ENCODE data around the gene GRWD1.

The GRWD1 gene

DNA sequence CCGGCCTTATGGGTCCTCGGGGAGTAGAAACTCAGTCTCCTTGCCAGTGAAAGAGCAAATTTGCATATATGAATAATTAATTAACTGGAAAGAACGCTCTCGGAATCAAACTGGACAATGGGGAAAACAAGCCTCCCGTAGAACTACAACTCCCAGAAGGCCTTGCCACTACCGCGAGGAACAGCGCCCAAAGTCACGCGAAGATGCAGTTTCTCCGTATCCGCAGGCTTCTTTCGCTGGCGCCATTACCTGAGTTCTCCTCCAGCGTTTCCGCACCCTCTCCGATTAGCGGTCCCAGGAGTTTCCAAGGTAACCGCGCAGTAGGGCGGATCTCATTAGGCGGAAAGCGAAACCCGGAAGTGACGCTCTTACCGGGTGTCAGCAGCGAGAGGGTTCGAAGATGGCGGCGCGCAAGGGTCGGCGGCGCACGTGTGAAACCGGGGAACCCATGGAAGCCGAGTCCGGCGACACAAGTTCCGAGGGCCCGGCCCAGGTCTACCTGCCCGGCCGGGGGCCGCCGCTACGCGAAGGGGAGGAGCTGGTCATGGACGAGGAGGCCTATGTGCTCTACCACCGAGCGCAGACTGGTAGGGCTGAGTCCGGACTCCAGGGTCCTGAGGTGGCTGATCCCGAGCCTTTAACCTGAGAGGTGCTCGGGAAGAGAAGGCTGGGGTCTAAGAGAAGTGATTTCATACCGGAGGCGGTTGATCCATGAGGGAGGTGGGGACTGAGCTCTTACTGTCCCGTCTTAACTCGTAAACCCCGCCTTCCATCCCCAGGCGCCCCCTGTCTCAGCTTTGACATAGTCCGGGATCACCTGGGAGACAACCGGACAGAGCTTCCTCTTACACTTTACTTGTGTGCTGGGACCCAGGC lies at the start of gene GRWD1:
TSS of gene GRWD1 (plus strand) at position 378 of the 876 bp plus-strand sequence. CDS start at position 401, 23 bp downstream.
- peak; percentile 95 for DNase-seq (ENCODE audit: low spot score)

GRCh38 chr19:48396016-48396823 lies 49.6 kb upstream of the GRWD1 start:
- no peak for DNase-seq (ENCODE audit: low spot score)

DNA sequence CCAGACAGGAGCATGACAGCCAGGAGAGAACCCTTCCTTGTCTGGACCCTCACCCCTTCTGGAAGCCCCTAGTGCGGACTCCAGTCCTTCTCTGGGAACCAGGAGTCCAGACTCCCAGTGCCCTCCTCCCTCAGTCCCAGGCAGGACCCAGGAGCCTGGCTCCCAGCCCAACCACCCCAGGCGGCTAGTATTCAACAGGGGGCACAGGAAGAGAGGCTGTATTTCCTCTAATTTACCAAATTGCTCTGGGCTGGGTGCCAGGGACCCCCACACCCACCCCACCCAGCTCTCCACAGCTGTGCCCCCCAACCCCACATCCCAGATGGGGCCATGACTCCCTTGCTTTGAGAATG lies 49.0 kb upstream of the GRWD1 start:
- DNase-seq (ENCODE audit: low spot score): no peak

GRCh38 chr19:48397263-48398101 lies 48.3 kb upstream of the GRWD1 start:
- DNase-seq (ENCODE audit: low spot score): no peak

DNA sequence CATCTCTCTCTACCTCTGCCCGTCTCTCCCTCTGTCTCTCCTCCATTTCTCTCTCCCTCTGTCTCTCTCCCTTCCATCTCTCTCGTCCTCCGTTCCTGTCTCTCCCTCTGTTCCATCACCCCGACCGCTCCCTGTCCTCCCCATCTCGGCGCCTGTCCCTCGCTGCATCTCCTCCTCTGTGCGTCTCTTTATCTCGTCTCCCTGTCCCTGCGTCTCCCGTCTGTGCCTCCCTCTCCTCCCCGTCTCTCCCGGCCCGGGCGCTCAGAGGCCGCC lies 47.7 kb upstream of the GRWD1 start:
- no peak for DNase-seq (ENCODE audit: low spot score)

DNA sequence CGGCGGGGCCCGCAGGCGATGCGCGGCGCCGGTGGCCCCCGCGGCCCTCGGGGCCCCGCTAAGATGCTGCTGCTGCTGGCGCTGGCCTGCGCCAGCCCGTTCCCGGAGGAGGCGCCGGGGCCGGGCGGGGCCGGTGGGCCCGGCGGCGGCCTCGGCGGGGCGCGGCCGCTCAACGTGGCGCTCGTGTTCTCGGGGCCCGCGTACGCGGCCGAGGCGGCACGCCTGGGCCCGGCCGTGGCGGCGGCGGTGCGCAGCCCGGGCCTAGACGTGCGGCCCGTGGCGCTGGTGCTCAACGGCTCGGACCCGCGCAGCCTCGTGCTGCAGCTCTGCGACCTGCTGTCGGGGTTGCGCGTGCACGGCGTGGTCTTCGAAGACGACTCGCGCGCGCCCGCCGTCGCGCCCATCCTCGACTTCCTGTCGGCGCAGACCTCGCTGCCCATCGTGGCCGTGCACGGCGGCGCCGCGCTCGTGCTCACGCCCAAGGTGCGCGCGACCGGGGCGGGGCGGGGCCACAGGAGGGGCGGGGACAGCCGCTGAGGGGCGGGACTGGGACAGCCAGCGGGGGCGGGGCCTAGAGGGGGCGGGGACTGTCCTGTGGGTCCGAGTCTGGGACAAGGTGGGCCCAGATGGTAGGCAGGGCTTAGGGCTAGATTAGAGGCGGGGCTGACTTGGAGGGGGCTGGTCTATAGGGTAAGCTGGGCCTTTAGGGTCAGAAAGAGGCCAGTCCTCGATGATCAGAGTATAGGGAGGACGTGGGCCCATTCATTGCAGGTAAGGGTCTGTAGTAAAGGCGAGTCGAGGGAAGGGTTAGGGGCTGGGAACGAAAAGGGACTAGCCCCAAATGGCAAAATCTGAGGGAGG lies 47.2 kb upstream of the GRWD1 start:
- DNase-seq (ENCODE audit: low spot score): no peak

DNA sequence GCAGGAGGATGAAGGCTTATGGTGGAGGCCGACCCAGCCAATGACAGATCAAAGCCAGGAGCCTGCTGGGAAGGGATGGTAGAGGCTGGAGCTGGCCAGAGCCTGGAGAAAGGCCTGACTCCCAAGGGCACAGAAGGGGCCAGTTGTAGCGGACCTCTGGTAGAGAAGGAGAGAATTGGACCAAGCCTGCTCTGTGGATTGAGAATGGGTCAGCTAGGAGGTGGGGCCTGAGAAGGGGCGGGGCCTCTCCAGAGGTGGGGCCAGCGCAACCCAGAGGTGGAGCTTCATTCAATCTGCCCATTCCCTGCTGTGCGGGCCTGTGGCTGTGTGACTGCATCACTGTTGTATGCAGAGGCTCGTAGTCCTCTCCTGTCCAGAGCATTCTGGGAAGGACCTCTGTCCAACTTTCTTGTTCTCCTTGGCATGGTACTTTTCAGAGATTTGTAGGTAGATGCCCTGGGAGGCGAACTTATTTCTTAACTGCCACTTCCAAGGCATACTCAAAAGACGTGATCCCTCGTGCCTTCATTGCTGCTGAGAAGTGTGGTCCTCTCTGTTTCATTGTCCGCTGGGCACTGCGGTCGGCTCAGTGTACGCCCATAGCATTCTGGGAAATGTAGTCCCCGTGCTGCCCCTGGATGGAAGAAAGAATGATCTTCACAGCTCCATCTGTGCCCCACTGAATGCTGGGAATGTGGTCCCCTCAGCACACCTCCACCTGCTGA lies 45.6 kb upstream of the GRWD1 start:
- no peak for DNase-seq (ENCODE audit: low spot score)

GRCh38 chr19:48401287-48401686 lies 44.5 kb upstream of the GRWD1 start:
- DNase-seq (ENCODE audit: low spot score): no peak

DNA sequence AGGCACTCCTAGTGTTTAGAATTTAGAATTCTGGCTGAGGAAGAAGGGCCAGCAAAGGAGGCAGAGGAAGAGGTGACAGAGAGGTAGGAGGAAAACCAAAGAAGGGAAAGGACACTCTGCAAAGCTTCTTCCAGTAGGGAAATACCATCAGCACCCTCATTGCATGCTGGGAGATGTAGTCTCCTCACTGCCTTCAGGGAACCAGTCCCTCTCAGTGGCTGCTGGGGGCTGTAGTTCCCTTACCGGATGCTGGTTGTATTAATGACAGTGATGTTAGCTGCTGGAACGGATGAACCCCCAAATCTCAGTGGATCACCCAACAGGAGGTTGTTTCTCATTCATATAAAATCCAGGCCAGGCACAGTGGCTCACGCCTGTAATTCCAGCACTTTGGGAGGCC lies 42.2 kb upstream of the GRWD1 start:
- no peak for DNase-seq (ENCODE audit: low spot score)

- DNase-seq (ENCODE audit: low spot score): no peak
Measured at GRCh38 chr19:48405010-48405659, 40.6 kb upstream of the GRWD1 start.

GRCh38 chr19:48405850-48406249 lies 39.9 kb upstream of the GRWD1 start:
- DNase-seq (ENCODE audit: low spot score): no peak

GRCh38 chr19:48413879-48414587 lies 31.8 kb upstream of the GRWD1 start:
- DNase-seq (ENCODE audit: low spot score): no peak

- DNase-seq (ENCODE audit: low spot score): peak; percentile 20
Measured at GRCh38 chr19:48415395-48415794, 30.4 kb upstream of the GRWD1 start.

DNA sequence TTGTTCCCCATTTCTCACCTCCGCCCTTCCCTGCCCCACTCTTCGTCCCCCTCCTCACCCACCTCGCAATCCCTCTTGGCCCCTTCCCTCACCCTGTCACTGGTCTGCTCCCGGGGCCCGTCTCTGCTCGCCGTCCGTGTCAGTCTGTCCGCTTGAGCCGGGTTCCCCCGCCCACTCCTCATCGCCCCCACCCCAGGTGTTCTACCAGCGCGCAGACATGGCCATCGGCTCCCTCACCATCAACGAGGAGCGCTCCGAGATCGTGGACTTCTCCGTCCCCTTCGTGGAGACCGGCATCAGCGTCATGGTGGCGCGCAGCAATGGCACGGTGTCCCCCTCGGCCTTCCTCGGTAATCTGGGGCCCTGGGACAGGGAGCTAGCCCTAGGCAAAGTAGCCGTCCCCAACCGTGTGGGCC lies 30.0 kb upstream of the GRWD1 start:
- no peak for DNase-seq (ENCODE audit: low spot score)

- no peak for DNase-seq (ENCODE audit: low spot score)
Measured at GRCh38 chr19:48417421-48417820, 28.4 kb upstream of the GRWD1 start.

DNA sequence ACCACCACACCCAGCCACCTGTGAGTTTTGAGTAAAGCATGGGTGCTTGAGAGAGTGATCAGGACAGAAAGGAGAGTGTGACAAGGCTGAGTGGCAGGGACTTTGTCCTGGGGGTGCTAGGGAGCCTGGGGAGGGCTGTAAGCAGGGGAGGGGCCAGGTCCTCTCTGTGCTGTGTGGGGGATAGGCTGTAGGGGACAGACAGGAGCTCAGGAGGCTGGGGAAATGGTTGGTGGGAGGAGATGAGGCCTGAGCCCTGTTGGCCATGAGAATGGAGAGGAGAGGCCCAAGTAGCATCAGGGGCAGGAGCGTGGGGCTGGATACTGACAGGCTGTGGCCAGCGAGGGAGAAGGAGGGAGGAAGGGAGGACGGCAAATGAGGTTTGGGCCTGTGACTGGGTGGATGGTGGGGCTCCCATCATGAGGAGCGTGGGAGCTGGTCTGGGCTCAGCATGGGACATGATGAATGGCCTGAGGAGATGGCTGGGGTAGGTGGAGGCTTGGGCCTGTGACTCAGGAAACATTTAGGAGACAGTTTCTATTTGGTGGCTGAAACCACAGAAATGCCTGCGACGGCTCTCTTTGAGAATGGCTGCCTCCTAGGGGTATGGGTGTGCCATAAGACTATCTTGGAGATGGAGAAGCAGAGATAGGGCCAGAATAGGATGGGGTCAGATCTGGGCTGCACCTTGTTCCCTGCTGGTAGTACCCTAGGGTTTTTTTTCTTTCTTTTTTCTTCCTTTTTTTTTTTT lies 27.3 kb upstream of the GRWD1 start:
- DNase-seq (ENCODE audit: low spot score): no peak

- DNase-seq (ENCODE audit: low spot score): peak; percentile 46
Measured at GRCh38 chr19:48419158-48419920, 26.4 kb upstream of the GRWD1 start.

GRCh38 chr19:48421548-48421947 lies 24.2 kb upstream of the GRWD1 start:
- no peak for DNase-seq (ENCODE audit: low spot score)

Measured in putamen (tissue), 1 donor.